Tibial nerve (tissue), 4 donors: ENCODE measurements around the gene CHKA. TPM values are rescaled to one million over a fixed set of nuclear protein-coding genes. Genes with fewer than 3 reads are reported as not detected.

Source experiments
- DNase-seq, 2 donors: peaks; one replicate each; pipeline ENCODE4 v3.0.0-alpha.2; 2019; ENCODE audit warnings: low spot score in 2 of 2
- H3K27ac ChIP-seq, 4 donors: fragments of 200-600 bp; sonication (generic) in 3 of 4; one replicate each; pipeline ENCODE4 v1.5.1; 2017 to 2019; ENCODE audit warnings: mild to moderate bottlenecking in 1 of 4
- H3K27me3 ChIP-seq, 2 donors: fragments of 200-600 bp; sonication (generic) in 1 of 2; one replicate each; pipeline versions ENCODE4 v1.5.1 to v1.6.0; 2017 to 2019
- H3K36me3 ChIP-seq, 3 donors: fragments of 200-600 bp; sonication (generic); one replicate each; pipeline ENCODE4 v1.5.1; 2018 to 2019
- H3K4me1 ChIP-seq, 4 donors: fragments of 200-600 bp; sonication (generic) in 3 of 4; one replicate each; pipeline ENCODE4 v1.5.1; 2017 to 2019
- H3K4me3 ChIP-seq, 4 donors: fragments of 200-600 bp; sonication (generic) in 3 of 4; one replicate each; pipeline ENCODE4 v1.5.1; 2017 to 2019; ENCODE audit warnings: mild to moderate bottlenecking in 1 of 4, moderate library complexity in 1 of 4
- H3K9me3 ChIP-seq, 4 donors: fragments of 200-600 bp; sonication (generic) in 3 of 4; one replicate each; pipeline ENCODE4 v1.5.1; 2017 to 2019
- CTCF ChIP-seq, 5 experiments: fragments of 200-600 bp in 3 of 5; fragments of 450-650 bp in 2 of 5; sonication (generic) in 3 of 5; IDR thresholded peaks; one replicate each; pipeline ENCODE4 v1.5.1; 2016 to 2019; ENCODE audit warnings: antibody characterized with exemption in 5 of 5, mild to moderate bottlenecking in 3 of 5, moderate library complexity in 2 of 5
- EP300 ChIP-seq, 2 donors: sonication (generic); formaldehyde crosslinking; IDR thresholded peaks; one replicate each; pipeline ENCODE4 v1.6.1; 2017; ENCODE audit warnings: antibody characterized with exemption in 2 of 2, mild to moderate bottlenecking in 1 of 2
- POLR2A ChIP-seq, 2 donors: fragments of 450-650 bp; IDR thresholded peaks; one replicate each; pipeline ENCODE4 v1.6.1; 2017; ENCODE audit warnings: antibody characterized with exemption in 2 of 2, mild to moderate bottlenecking in 2 of 2, moderate library complexity in 2 of 2
- WGBS, 2 donors: methylation state at CpG; one replicate each; pipeline ENCODE4 v1.1.5; 2018; 5-methylcytosine and 5-hydroxymethylcytosine counted together
- total RNA-seq, 4 donors: library from RNA; depleted of rRNA; stranded (reverse); fragments of >200 nt; gene quantifications; one replicate each; pipeline ENCODE4 v1.1.0, GENCODE V29; 2016

Gene CHKA
- total RNA-seq, 4 donors from 2014 or later = 53.7 to 83.9 (median 78.0) TPM

GRCh38 chr11:68043029-68043348, 78.2 kb downstream of the CHKA start:
- no peak for TF ChIP-seq CTCF (IDR thresholded peaks at IDR 0.05)
- TF ChIP-seq POLR2A (IDR thresholded peaks at IDR 0.05) = no peak
- TF ChIP-seq EP300 (IDR thresholded peaks at IDR 0.05) = no peak
- Histone ChIP-seq H3K9me3 (no peaks in the 10 kb centered on the region), H3K27ac (peak overlapping the region in 2 of 4 donors; percentile 16 to 72), H3K4me3 (no peak overlapping the region), H3K4me1 (peaks cover 0 to 55% (median 28%) of the 10 kb centered on the region in 4 donors), H3K36me3 (peaks cover 0 to 57% (median 2%) of the 10 kb centered on the region in 3 donors), H3K27me3 (no peaks in the 10 kb centered on the region)
- DNase-seq = no peak
- WGBS, 2 donors = 59 to 75% methylated on average over 7 to 8 of the region's 8 CpGs

- TF ChIP-seq CTCF (IDR thresholded peaks at IDR 0.05) (no peak), POLR2A (IDR thresholded peaks at IDR 0.05) (no peak), EP300 (IDR thresholded peaks at IDR 0.05) (no peak)
- Histone ChIP-seq H3K9me3 (no peaks in the 10 kb centered on the region), H3K4me1 (peaks cover 0 to 61% (median 34%) of the 10 kb centered on the region in 4 donors), H3K27ac (peak overlapping the region in 2 of 4 donors; percentile 94), H3K4me3 (no peak overlapping the region), H3K36me3 (peaks cover 0 to 52% (median 2%) of the 10 kb centered on the region in 3 donors), H3K27me3 (no peaks in the 10 kb centered on the region)
- DNase-seq = no peak
- WGBS, 2 donors = 72 to 100% methylated on average over 3 to 15 of the region's 27 CpGs
These were observed 78.8 kb downstream of the CHKA start for GRCh38 chr11:68042219-68043028.

GRCh38 chr11:68041617-68042218, 79.5 kb downstream of the CHKA start:
- H3K4me1 ChIP-seq = peaks cover 0 to 68% (median 39%) of the 10 kb centered on the region in 4 donors
- TF ChIP-seq POLR2A (IDR thresholded peaks at IDR 0.05) = no peak
- no peak for TF ChIP-seq CTCF (IDR thresholded peaks at IDR 0.05)
- no peak for TF ChIP-seq EP300 (IDR thresholded peaks at IDR 0.05)
- no peaks in the 10 kb centered on the region for H3K9me3 ChIP-seq
- H3K27ac ChIP-seq = peak overlapping the region in 3 of 4 donors; percentile 94
- 78 to 81% methylated on average over 12 of the region's 12 CpGs for WGBS, 2 donors
- H3K27me3 ChIP-seq = no peaks in the 10 kb centered on the region
- no peak overlapping the region for H3K4me3 ChIP-seq
- no peak for DNase-seq
- H3K36me3 ChIP-seq = peaks cover 0 to 50% (median 2%) of the 10 kb centered on the region in 3 donors

GRCh38 chr11:68040957-68041591, 80.1 kb downstream of the CHKA start:
- Histone ChIP-seq H3K9me3 (no peaks in the 10 kb centered on the region), H3K4me1 (peaks cover 0 to 74% (median 40%) of the 10 kb centered on the region in 4 donors), H3K4me3 (peak overlapping the region; percentile 57 to 95 (median 74)), H3K27ac (peak overlapping the region; percentile 71 to 94 (median 94)), H3K36me3 (peaks cover 0 to 54% (median 2%) of the 10 kb centered on the region in 3 donors), H3K27me3 (no peaks in the 10 kb centered on the region)
- WGBS, 2 donors = 66 to 80% methylated on average over 10 to 23 of the region's 23 CpGs
- no peak for DNase-seq
- TF ChIP-seq CTCF (IDR thresholded peaks at IDR 0.05) (no peak), POLR2A (IDR thresholded peaks at IDR 0.05) (no peak)
